ENCODE data around the gene RPS13.
"Not testable (repeated sequence)": the region's sequence is repeated elsewhere in the genome, so short reads cannot be mapped to it uniquely, and the experiment has no call there.

The RPS13 gene

DNA sequence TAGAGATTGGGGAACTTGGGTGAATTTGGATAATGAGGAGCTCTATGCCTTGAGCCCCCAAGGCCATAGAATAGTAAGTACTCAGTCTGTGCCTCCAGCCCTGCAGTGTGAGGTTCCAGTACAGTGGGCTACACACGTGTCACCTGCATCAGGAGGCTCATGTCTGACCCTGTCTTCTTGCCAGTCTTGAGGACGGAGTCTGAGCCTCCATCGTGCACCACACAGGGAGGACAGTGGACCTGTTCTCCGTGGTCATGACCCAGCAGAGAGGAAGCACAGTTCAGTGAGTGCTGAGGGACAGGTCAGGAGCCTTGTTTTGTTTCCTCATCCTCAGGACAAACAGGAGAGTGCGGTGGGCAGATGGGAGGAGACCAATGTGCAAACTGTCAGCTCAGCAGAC lies 30.8 kb downstream of the RPS13 start:
- no peak for DNase-seq (ENCODE audit: low read depth)
- TF ChIP-seq, protein P1, sequence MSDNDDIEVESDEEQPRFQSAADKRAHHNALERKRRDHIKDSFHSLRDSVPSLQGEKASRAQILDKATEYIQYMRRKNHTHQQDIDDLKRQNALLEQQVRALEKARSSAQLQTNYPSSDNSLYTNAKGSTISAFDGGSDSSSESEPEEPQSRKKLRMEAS (IDR thresholded peaks at IDR 0.05; ENCODE audit: low read depth, low read length) = no peak
- no peak for TF ChIP-seq POLR2A (IDR thresholded peaks at IDR 0.05; ENCODE audit: extremely low read depth, insufficient read length)
- TF ChIP-seq, protein P2, sequence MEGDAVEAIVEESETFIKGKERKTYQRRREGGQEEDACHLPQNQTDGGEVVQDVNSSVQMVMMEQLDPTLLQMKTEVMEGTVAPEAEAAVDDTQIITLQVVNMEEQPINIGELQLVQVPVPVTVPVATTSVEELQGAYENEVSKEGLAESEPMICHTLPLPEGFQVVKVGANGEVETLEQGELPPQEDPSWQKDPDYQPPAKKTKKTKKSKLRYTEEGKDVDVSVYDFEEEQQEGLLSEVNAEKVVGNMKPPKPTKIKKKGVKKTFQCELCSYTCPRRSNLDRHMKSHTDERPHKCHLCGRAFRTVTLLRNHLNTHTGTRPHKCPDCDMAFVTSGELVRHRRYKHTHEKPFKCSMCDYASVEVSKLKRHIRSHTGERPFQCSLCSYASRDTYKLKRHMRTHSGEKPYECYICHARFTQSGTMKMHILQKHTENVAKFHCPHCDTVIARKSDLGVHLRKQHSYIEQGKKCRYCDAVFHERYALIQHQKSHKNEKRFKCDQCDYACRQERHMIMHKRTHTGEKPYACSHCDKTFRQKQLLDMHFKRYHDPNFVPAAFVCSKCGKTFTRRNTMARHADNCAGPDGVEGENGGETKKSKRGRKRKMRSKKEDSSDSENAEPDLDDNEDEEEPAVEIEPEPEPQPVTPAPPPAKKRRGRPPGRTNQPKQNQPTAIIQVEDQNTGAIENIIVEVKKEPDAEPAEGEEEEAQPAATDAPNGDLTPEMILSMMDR (IDR thresholded peaks at IDR 0.05; ENCODE audit: low read depth, low read length) = no peak
- TF ChIP-seq MYC (IDR thresholded peaks at IDR 0.05; ENCODE audit: low read depth, low read length) = no peak
- H3K4me3 ChIP-seq (ENCODE audit: low read depth, low read length) = no peak overlapping the region

DNA sequence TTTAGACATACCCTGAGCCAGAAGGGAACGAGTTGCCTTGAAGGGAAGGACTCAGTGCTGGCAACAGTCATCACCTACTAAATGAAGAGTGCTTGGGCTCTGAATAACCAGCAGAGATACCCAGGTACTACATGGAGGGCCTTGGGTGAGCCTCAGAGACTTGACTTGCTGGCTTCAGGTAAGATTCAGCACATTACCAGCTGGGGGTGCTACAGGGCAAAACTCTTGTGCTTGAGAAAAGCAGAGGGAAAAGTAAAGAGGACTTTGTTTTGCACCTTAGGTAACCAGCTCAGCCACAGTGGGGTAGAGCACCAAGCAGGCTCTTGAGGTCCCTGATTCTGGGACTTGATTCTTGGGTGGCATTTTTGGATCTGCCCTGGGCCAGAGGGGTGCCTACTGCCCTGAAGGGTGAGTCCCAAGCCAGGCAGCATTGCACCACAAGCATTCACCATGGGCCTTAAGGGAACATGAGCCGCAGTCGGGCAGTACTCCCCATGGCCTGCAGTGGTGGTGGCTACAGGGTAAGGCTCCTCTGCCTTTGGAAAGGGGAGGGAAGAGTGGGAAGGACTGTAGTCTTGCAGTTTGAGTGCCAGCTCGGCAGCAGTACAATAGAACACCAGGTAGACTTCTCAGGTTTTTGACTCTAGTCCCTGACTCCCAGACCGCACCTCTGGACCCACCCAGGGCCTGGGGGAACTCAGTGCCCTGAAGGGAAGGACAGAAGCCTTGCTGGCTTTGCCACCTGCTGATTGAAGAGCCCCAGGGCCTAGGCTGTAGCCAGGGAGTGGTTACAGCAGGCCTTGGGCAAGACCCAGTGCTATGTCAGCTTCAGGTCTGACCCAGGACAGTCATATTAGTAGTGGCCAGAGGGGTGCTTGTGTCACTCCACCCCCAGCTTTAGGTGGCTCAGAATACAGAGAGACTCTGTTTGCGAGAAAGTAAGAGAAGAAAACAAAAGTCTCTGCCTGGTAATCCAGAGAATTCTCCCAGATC lies 40.5 kb downstream of the RPS13 start:
- TF ChIP-seq, protein P1 (IDR thresholded peaks at IDR 0.05; ENCODE audit: low read depth, low read length) = no peak
- no peak for TF ChIP-seq MYC (IDR thresholded peaks at IDR 0.05; ENCODE audit: low read depth, low read length)
- TF ChIP-seq POLR2A (IDR thresholded peaks at IDR 0.05; ENCODE audit: extremely low read depth, insufficient read length) = no peak
- TF ChIP-seq, protein P2 (IDR thresholded peaks at IDR 0.05; ENCODE audit: low read depth, low read length) = no peak
- DNase-seq (ENCODE audit: low read depth) = peak; percentile 37

DNA sequence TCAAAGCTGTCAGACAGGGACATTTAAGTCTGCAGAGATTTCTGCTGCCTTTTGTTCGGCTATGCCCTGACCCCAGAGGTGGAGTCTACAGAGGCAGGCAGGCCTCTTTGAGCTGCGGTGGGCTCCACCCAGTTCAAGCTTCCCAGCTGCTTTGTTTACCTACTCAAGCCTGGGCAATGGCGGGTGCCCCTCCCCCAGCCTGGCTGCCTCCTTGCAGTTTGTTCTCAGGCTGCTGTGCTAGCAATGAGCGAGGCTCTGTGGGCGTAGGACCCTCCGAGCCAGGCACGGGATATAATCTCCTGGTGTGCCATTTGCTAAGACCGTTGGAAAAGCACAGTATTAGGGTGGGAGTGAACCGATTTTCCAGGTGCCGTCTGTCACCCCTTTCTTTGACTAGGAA lies 43.4 kb downstream of the RPS13 start:
- H3K4me3 ChIP-seq (ENCODE audit: low read depth, low read length); DNase-seq (ENCODE audit: low read depth): not testable (repeated sequence)

More for the DNA sequence above, 40.5 kb downstream of the RPS13 start:
- H3K4me3 ChIP-seq (ENCODE audit: low read depth, low read length) = no peak overlapping the region

DNA sequence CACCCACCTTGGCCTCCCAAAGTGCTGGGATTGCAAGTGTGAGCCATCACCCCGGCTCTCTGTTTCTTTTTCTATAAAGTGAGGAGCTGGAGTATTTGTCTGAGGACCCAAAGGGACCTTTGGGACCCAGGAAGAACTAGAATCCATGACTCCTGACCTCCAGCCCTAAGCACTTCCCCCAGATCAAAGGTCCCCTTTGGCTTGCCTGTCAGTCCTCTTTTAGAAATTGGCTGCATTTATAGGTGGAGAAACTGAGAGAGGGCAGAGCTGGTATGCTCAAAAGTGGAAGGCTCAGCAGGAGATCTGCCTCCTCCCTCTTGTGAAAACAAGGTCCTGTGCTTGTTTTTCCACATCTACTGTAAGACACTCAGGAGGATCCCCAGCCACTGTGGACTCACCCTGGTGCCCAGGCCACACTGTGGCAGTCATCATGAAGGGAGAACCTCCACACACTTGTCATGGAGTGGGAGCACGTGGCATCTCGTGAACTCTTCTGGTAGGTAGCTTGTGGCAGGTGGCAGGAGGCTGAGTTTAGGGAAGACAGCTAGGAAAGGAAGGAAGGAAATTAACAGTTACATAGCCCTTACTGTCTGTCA lies 50.9 kb downstream of the RPS13 start:
- no peak overlapping the region for H3K4me3 ChIP-seq (ENCODE audit: low read depth, low read length)
- DNase-seq (ENCODE audit: low read depth) = no peak
- TF ChIP-seq, protein P1 (IDR thresholded peaks at IDR 0.05; ENCODE audit: low read depth, low read length) = no peak
- TF ChIP-seq, protein P2 (IDR thresholded peaks at IDR 0.05; ENCODE audit: low read depth, low read length) = no peak
- no peak for TF ChIP-seq POLR2A (IDR thresholded peaks at IDR 0.05; ENCODE audit: extremely low read depth, insufficient read length)
- TF ChIP-seq MYC (IDR thresholded peaks at IDR 0.05; ENCODE audit: low read depth, low read length) = no peak

DNA sequence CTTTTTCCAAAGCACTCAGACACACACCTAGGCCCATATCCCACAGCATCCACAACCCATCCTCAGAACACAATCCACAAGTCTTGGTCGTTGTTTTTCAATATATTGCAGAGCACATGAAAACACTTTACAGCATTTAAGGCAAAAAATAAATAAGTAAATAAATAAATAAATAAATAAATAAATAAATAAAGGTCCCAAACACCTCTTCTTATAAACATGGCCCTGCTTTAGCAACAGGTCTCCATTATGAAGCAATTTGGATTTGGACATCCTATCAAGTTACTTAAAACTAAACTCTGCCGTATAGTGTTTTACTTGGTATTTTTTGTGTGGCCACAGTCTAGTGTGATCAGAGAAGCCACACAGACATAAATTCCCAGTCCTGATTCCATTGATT lies 52.5 kb downstream of the RPS13 start:
- H3K4me3 ChIP-seq (ENCODE audit: low read depth, low read length) = no peak overlapping the region
- DNase-seq (ENCODE audit: low read depth) = no peak
- TF ChIP-seq, protein P2 (IDR thresholded peaks at IDR 0.05; ENCODE audit: low read depth, low read length) = no peak
- TF ChIP-seq MYC (IDR thresholded peaks at IDR 0.05; ENCODE audit: low read depth, low read length) (no peak), POLR2A (IDR thresholded peaks at IDR 0.05; ENCODE audit: extremely low read depth, insufficient read length) (no peak)
- TF ChIP-seq, protein P1 (IDR thresholded peaks at IDR 0.05; ENCODE audit: low read depth, low read length) = no peak

All from NB4 (cell line).